Neural crest cell (in vitro differentiated cells): ENCODE data around the gene GARNL3. TPM values are rescaled to one million over a fixed set of nuclear protein-coding genes. Genes with fewer than 3 reads are reported as not detected.

ENCODE experiments used
- DNase-seq: peaks from one replicate; pipeline ENCODE4 v3.0.0; 2021; ENCODE audit warnings: low read depth, mixed read lengths, low spot score
- H3K27ac Mint-ChIP-seq: one replicate; pipeline ENCODE4 v1.8.0; 2021; ENCODE audit warnings: mild to moderate bottlenecking, mixed read lengths; ENCODE audit not compliant: unreplicated experiment
- H3K27me3 Mint-ChIP-seq: 2 replicates; pipeline ENCODE4 v1.8.0; 2021; ENCODE audit warnings: low read depth, mild to moderate bottlenecking, mixed read lengths
- H3K36me3 Mint-ChIP-seq: 2 replicates; pipeline ENCODE4 v1.8.0; 2021; ENCODE audit warnings: low read depth, mild to moderate bottlenecking, mixed read lengths
- H3K4me1 Mint-ChIP-seq: 2 replicates; pipeline ENCODE4 v1.8.0; 2021; ENCODE audit warnings: mixed read lengths
- H3K4me3 Mint-ChIP-seq: one replicate; pipeline ENCODE4 v1.8.0; 2021; ENCODE audit warnings: mild to moderate bottlenecking, mixed read lengths
- H3K9me3 Mint-ChIP-seq: 2 replicates; pipeline ENCODE4 v1.8.0; 2021; ENCODE audit warnings: mixed read lengths
- CTCF ChIP-seq: fragments of 200-600 bp; sonication (generic); conservative IDR thresholded peaks from 2 replicates; pipeline ENCODE4 v1.5.0; 2021; ENCODE audit warnings: antibody characterized with exemption, mild to moderate bottlenecking
- total RNA-seq: library from RNA; stranded (reverse); gene quantifications from 2 replicates; pipeline ENCODE4 v1.2.1, GENCODE V29; 2021

GARNL3 gene
- total RNA-seq, 1 donor from 2014 or later, result 10.3 TPM

- peak; percentile 14 for DNase-seq
- H3K9me3 Mint-ChIP-seq, result no peaks in the 10 kb centered on the region
- H3K36me3 Mint-ChIP-seq, result no peaks in the 10 kb centered on the region
Observed at GRCh38 chr9:127311239-127311741, 46.7 kb downstream of the GARNL3 start.

GRCh38 chr9:127313042-127313560, 48.5 kb downstream of the GARNL3 start:
- H3K9me3 Mint-ChIP-seq, result no peaks in the 10 kb centered on the region
- no peak for TF ChIP-seq CTCF
- H3K27ac Mint-ChIP-seq, result no peak overlapping the region
- H3K36me3 Mint-ChIP-seq, result no peaks in the 10 kb centered on the region
- no peaks in the 10 kb centered on the region for H3K27me3 Mint-ChIP-seq
- no peak overlapping the region for H3K4me3 Mint-ChIP-seq
- H3K4me1 Mint-ChIP-seq, result no peaks in the 10 kb centered on the region
- no peak for DNase-seq

More at GRCh38 chr9:127311239-127311741, 46.7 kb downstream of the GARNL3 start:
- H3K27me3 Mint-ChIP-seq, result no peaks in the 10 kb centered on the region
- H3K4me3 Mint-ChIP-seq, result no peak overlapping the region
- H3K4me1 Mint-ChIP-seq, result no peaks in the 10 kb centered on the region
- TF ChIP-seq CTCF, result peak; percentile 40
- no peak overlapping the region for H3K27ac Mint-ChIP-seq

- TF ChIP-seq CTCF, result no peak
- DNase-seq, result no peak
- no peak overlapping the region for H3K4me3 Mint-ChIP-seq
- H3K27me3 Mint-ChIP-seq, result no peaks in the 10 kb centered on the region
- H3K36me3 Mint-ChIP-seq, result no peaks in the 10 kb centered on the region
- no peaks in the 10 kb centered on the region for H3K4me1 Mint-ChIP-seq
- no peak overlapping the region for H3K27ac Mint-ChIP-seq
- H3K9me3 Mint-ChIP-seq, result no peaks in the 10 kb centered on the region
Observed at GRCh38 chr9:127314911-127315310, 50.3 kb downstream of the GARNL3 start.

DNA sequence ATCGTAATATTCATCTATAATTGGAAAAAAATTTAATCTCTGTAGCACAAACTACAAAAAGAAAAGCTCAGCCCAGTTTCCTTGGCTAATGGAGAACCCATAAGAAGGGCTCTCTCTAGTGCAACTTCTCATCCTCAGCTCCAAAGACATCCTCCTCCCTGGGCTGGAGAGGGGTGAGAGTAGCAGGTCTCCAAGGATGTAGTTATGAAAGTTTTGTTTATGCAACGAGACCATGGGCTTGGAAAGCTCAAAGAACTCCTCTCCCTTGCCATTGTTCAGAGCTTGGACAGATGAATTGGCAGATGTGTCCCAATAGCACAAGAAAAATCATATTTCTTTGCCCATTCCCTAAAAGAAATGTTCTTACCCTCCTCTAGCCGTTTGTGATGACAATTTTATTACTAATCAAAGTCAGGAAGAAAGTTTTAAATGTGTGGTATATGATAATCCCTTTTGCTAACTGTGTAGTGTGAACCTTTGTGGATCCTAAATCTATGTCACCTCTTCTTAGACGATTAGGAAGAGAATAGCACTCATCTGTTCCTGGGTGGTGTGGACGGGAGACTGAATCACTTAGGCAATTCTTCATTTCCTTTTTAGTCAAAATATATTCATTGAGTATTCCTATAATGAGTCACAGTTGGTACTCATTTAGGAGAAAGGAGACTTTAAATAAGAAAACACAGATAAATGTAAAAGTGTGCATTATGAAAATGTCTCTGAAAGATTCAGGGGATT, 52.2 kb downstream of the GARNL3 start:
- Mint-ChIP-seq H3K4me1 (no peaks in the 10 kb centered on the region), H3K27me3 (no peaks in the 10 kb centered on the region), H3K4me3 (no peak overlapping the region), H3K27ac (no peak overlapping the region), H3K36me3 (no peaks in the 10 kb centered on the region), H3K9me3 (no peaks in the 10 kb centered on the region)
- TF ChIP-seq CTCF, result no peak
- DNase-seq, result no peak

DNA sequence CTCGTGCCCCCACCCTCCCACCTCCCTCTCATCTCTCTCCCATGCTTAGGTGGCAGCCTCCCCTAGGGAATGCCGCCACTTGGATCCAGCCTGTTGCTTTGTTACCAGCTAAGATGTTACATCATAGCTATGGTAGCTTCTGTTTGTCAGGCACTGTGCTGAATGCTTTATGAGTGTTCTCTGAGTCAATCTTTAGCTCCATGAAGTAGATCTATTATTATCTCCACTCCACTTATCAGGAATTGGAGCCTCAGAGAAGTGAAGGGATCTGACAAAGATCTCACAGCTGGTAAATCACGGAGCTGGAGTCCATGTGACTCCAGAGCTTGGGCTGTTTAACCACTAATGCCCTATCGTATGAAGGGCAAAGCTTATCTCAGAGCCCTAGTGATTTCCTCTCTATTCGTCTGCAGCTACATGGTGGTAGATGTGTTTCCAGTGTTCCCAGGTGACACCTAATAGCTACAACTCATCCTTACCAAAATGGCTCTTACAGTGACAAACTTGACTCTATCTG, 54.1 kb downstream of the GARNL3 start:
- no peak for DNase-seq
- Mint-ChIP-seq H3K27ac (no peak overlapping the region), H3K27me3 (no peaks in the 10 kb centered on the region), H3K9me3 (no peaks in the 10 kb centered on the region), H3K36me3 (no peaks in the 10 kb centered on the region), H3K4me3 (no peak overlapping the region), H3K4me1 (no peaks in the 10 kb centered on the region)
- no peak for TF ChIP-seq CTCF
